ENCODE results near the gene SLC35B1.

DNA sequence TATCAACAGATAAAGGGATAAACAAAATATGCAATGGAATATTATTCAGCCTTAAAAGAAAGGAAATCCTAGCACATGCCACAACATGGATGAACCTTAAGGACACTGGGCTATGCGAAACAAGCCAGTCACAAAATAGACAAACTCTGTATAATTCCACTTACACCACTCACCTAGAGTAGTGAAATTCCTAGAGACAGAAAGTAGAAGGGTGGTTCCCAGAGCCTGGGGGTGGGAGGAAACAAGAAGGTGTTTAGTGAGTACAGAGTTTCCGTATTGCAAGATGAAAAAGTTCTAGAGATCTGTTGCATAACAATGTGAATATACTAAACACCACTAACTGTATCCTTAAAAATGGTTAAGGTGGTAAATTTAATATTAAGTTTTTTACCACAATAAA is 39.9 kb downstream of the SLC35B1 start:
- no peak for TF ChIP-seq POLR2AphosphoS5 (IDR thresholded peaks at IDR 0.05)
- TF ChIP-seq, protein P1, sequence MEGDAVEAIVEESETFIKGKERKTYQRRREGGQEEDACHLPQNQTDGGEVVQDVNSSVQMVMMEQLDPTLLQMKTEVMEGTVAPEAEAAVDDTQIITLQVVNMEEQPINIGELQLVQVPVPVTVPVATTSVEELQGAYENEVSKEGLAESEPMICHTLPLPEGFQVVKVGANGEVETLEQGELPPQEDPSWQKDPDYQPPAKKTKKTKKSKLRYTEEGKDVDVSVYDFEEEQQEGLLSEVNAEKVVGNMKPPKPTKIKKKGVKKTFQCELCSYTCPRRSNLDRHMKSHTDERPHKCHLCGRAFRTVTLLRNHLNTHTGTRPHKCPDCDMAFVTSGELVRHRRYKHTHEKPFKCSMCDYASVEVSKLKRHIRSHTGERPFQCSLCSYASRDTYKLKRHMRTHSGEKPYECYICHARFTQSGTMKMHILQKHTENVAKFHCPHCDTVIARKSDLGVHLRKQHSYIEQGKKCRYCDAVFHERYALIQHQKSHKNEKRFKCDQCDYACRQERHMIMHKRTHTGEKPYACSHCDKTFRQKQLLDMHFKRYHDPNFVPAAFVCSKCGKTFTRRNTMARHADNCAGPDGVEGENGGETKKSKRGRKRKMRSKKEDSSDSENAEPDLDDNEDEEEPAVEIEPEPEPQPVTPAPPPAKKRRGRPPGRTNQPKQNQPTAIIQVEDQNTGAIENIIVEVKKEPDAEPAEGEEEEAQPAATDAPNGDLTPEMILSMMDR (IDR thresholded peaks at IDR 0.05) = no peak
- no peak for TF ChIP-seq POLR2A (IDR thresholded peaks at IDR 0.05)
